GM12873 (cell line): ENCODE data around the gene HECTD4.

Source experiments
- TF ChIP-seq, protein P1 (sequence below): IDR thresholded peaks from 2 replicates; pipeline ENCODE4 v1.5.1; 2012; ENCODE audit warnings: low read depth, mild to moderate bottlenecking, moderate library complexity, low read length, control low read depth; ENCODE audit not compliant: insufficient read depth; ENCODE audit errors: missing control alignments

HECTD4 gene

DNA sequence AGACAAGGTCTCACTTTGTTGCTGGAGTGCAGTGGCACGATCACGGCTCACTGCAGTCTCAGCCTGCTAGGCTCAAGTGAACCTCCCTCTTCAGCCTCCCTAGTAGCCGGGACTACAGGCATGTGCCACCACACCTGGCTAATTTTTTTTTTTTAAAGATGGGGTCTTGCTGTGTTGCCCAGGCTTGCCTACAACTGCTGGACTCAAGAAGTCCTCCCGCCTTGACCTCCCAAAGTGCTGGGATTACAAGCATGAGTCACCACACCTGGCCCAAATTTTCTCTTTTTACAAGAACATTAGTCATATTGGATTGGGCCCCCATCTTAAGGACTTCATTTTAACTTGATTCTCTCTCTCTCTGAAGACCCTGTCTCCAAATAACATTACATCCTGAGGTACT lies 7.0 kb upstream of the HECTD4 start:
- TF ChIP-seq, protein P1, sequence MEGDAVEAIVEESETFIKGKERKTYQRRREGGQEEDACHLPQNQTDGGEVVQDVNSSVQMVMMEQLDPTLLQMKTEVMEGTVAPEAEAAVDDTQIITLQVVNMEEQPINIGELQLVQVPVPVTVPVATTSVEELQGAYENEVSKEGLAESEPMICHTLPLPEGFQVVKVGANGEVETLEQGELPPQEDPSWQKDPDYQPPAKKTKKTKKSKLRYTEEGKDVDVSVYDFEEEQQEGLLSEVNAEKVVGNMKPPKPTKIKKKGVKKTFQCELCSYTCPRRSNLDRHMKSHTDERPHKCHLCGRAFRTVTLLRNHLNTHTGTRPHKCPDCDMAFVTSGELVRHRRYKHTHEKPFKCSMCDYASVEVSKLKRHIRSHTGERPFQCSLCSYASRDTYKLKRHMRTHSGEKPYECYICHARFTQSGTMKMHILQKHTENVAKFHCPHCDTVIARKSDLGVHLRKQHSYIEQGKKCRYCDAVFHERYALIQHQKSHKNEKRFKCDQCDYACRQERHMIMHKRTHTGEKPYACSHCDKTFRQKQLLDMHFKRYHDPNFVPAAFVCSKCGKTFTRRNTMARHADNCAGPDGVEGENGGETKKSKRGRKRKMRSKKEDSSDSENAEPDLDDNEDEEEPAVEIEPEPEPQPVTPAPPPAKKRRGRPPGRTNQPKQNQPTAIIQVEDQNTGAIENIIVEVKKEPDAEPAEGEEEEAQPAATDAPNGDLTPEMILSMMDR, result no peak

DNA sequence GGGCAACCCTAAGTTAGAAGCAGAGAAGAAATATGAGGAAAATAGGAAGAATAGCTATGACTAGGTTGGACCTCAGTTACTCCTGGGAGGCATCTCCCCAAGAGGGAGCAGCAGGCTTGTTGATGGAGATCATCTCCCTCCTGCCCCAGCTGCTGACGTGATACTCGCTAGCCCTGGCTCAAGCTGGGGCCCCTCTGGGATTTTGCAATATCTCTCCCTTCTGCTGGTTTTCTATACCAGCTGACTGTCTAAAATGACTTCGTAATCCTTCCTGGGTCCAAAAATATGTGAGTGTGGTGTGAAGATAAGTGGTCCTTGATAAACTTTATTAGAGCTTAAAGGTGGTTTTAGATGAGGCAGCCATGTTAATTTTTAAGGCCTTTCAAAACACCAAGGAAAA lies 4.5 kb upstream of the HECTD4 start:
- TF ChIP-seq, protein P1, result no peak

DNA sequence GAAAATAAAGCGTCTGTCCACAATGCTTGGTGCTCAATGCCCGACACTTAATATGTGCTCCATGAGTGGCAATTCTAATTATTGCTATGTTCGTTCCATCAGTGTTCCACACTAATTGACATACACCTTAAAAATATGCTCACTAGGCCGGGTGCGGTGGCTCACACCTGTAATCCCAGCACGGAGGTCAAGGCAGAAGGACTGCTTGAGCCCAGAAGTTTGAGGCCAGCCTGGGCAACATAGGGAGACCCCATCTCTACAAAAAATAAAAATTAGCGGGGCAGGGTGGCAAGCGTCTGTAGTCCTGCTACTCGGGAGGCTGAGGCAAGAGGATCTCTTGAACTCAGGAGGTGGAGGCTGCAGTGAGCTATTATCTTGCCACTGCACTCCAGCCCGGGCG lies 635 bp upstream of the HECTD4 start:
- TF ChIP-seq, protein P1, result no peak

DNA sequence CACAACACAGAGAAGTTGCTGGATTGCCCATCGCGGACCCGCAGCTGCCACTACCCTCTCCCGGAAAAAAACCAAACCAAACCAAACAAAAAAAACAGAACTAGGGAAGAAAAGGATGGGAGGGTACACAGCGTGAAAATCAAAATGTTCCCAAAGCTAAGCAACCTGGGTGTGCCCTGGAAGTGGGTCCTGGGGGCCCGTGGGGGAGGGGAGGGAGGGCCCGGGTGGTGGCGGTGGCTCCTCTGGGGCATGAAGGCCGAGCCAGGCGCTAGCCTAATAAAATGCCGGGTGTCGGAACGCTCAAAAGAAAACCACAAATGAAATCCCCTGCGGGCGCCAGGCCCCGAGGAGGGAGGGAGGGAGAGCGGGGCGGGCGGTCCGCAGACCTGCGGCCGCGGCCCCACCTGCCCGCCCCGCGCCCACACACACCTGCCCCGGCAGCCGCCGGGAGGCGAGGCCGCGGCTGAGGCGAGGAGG lies 787 bp downstream of the HECTD4 start:
- TF ChIP-seq, protein P1, result no peak

DNA sequence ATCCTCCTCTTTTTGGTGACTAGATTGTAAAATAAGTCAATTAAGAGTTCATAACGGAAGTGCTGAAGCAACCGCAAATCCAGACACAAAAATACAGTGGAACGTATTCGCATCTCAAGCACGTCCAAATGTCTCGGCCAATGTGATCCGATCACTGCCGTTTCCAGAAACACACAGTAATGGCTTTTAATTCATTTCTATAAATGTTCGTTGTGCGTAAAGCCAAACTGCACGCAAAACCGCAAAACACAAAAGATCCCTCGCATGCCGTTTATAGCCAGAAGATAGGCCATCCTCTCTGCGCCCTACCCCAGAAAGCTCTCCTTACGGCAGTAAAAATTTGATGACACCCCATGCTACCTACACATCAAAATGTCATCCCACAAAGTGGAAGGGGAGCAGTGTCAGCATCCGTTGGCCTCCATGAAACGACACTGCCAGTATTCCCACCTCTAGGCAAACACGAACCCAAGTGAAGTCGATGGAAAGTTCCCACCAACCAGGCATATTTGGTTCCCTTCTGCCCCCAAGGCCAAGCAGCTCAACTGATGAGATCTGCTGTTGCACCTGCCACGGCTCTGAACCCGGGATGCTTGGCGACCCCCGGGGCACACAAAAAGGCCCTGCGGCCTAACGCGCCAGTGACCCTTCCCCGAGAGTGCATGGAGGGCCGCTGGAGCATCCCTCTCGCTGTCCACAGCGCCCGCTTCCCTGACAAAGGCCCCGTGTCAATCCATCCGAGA lies 1.4 kb downstream of the HECTD4 start:
- TF ChIP-seq, protein P1, result no peak

DNA sequence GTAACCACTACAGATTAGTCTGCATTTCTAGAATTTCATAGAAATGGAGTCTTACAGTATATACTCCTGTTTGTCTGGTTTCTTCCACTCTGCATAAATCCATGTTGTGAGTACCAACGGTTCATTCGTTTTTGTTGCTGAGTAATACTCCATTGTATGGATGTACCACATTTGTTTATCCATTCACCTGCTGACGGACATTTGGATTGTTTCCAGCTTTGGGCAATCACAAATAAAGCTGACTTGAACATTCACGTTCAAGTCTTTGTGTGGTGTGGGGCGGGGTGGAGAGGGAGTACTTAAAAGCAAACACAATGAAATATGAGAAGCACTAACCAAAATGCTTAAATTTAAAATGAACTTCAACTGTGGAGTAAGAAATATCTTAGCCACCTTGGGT lies 7.1 kb downstream of the HECTD4 start:
- TF ChIP-seq, protein P1, result no peak

DNA sequence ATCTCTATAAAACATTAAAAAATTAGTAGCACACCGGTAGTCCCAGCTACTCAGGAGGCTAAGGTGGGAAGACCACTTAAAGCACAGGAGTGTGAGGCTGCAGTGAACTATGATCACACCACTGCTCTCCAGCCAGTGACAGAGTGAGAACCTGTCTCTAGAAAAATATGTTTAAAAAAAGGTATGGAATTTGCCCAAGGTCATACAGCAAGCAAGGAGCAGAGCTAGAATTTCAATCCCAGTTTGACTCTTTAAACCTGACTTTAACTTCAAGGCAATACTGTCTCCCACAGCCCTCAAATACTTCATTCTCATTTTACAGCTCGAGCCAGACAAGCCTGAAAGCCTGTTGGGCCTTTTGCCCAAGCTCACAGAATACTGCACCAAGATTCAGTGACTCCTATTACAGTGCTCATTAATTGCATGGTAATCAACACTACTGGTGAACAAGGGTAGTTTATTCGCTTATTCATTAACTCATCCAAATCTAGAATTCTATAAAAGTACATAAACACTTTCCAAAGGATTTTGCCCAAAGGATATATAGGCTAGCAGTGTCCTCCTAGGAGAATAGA lies 8.0 kb downstream of the HECTD4 start:
- TF ChIP-seq, protein P1, result no peak
